AG04450 (cell line): ENCODE results near the gene P4HB. TPM values are rescaled to one million over a fixed set of nuclear protein-coding genes. Genes with fewer than 3 reads are reported as not detected.

Experiments
- CTCF ChIA-PET: fragments of 300-600, 350-600 bp; formaldehyde crosslinking; extraction: SDS; loops from one replicate; lab custom pipeline; 2022; ENCODE audit warnings: antibody characterized with exemption, inconsistent platforms; lab: Charles Lee
- POLR2A ChIA-PET: fragments of 350-600 bp; formaldehyde crosslinking; extraction: SDS; loops from one replicate; lab custom pipeline; 2021; ENCODE audit warnings: antibody characterized with exemption, inconsistent platforms; lab: Yijun Ruan, JAX
- DNase-seq: peaks from one replicate; pipeline ENCODE4 v3.0.0-alpha.2; 2011; ENCODE audit warnings: low read depth, low spot score
- H3K27ac ChIP-seq: one replicate; pipeline ENCODE4 v1.5.1; 2012; ENCODE audit warnings: low read depth, low read length, control low read depth
- H3K27me3 ChIP-seq: one replicate; pipeline ENCODE4 v1.6.0; 2012; ENCODE audit warnings: low read length; ENCODE audit not compliant: control insufficient read depth, insufficient read depth
- H3K4me3 ChIP-seq: 2 replicates; pipeline ENCODE4 v1.5.1; 2011; ENCODE audit warnings: mild to moderate bottlenecking, low read depth, low read length, control low read depth
- H3K9me3 ChIP-seq: 2 replicates; pipeline ENCODE4 v1.5.1; 2012; ENCODE audit warnings: low read length; ENCODE audit not compliant: control insufficient read depth, insufficient read depth
- CTCF ChIP-seq: IDR thresholded peaks from 2 replicates; pipeline ENCODE4 v1.5.1; 2011; ENCODE audit warnings: low read depth, low read length, control low read depth, inconsistent platforms
- polyA plus RNA-seq: library from polyadenylated mRNA; depleted of rRNA; stranded (reverse); fragments of >200 nt; gene quantifications from 2 replicates; pipeline ENCODE4 v1.2.3, GENCODE V29; 2011

P4HB gene
- polyA plus RNA-seq, 1 experiment, result 158 TPM

DNA sequence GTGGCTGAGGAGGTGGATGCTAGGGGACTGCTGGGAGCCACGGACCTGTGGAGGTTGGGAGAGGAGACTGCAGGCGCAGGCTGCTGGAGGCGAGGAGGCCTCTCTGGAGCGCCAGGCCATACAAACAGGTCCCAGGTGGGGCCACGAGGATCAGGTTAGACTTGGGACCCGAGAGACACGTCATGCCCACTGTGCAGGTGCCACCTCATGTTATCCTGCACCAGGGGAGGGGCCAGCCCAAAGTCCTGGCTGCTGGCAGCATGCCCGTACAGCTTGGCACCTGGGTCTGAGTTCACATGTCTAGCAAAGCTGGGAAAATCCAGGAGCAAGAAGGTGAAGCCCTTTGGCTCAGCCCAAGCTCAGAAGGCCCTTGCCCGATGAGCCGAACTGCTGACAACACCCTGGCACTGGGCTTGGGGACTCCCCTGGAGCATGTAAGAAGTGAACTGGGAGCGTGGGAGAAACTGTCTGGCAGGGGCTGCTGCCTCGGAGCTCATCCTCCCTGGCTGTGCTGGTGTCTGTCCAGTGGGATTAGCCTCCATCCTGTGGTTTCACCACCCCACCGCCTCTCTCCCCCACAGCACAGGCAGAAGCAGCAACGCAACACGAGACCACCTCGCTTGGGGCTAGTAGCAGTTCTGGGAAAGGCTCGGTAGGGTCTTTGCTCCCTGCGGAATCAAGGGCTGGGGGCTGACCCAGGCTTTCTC lies 5.6 kb upstream of the P4HB start:
- ChIA-PET POLR2A (interaction anchor here (1.0 to 1.7 kb wide), 4 partner anchors 51 to 182 kb away, joined by 3 to 6 read pairs (median 4); partner anchors contain the start of genes ARL16 and HGS), CTCF (no interaction called here)
- Histone ChIP-seq H3K27ac (peak overlapping the region; percentile 52), H3K9me3 (no peaks in the 10 kb centered on the region; the same call in 1 of the 2 replicates), H3K4me3 (no peak overlapping the region), H3K27me3 (no peaks in the 10 kb centered on the region)
- no peak for TF ChIP-seq CTCF
- DNase-seq, result no peak

DNA sequence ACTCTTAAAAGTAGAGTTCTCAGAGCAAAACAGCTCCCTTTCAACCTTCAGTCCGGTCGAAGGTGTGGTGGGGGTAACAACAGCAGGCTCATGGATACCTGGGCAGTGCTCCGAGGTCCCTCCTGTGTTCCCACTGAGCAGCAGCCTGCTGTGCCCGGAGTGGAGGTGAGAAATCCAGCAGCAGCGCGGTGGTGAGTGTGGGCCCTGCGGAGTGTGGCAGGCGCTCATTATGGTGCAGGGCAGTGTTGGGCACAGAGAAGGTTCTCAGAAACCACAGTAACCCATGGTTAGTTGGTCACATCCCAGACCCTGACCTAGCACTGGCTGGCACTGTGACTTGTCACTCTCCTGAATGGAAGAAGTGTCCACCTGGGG lies 5.0 kb upstream of the P4HB start:
- ChIA-PET POLR2A (interaction anchor here (1.0 to 1.7 kb wide), 3 partner anchors 52 to 65 kb away, joined by 3 to 6 read pairs (median 4); no protein-coding TSS in a partner anchor), CTCF (no interaction called here)
- no peak for DNase-seq
- H3K4me3 ChIP-seq, result no peak overlapping the region
- no peaks in the 10 kb centered on the region; the same call in 1 of the 2 replicates for H3K9me3 ChIP-seq
- no peak for TF ChIP-seq CTCF
- H3K27me3 ChIP-seq, result no peaks in the 10 kb centered on the region
- no peak overlapping the region for H3K27ac ChIP-seq

DNA sequence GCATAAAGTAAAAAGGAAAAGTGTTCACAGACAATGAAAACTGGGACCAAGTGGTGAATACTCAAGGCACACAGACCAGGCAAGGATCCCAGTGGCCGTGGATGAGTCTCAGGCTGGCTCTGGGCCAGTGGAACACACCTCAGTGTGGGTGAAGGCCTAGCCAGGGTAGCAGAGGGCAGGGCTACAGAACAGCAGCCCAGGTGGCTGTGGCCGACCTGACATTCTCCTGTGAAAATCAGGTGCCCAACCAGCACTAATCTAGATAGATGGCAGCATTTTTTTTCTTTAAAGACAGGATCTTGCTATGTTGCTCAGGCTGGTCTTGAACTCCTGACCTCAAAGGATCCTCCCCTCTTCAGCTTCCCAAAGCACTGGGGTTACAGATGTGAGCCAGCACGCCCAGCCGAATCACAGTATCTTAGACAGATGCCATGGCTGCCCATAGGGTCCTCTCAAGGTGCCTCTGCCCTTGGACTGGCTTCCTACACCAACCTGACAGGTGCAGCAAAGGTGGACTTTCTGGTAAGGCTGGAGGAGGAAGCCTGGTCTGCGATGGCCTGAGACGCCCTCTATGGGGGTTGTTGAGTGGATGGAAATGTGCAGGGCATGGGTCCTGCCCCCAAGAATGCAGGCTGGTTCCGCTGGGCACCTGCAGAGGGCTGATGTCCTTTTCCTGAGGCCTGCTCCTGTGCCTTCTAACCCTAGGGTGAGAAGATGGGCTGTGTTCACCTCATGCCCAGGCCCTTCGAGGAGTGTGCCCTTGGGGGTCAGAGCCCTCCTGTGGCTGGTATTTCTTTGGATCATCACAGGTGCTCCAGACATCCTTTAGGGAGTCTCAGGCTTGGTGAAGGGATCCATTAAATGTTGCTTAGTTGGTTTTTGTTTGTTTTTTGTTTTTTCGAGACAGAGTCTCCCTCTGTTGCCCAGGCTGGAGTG lies 3.8 kb upstream of the P4HB start:
- DNase-seq, result no peak
- H3K4me3 ChIP-seq, result no peak overlapping the region
- no peak for TF ChIP-seq CTCF
- ChIA-PET POLR2A (no interaction called here), CTCF (no interaction called here)
- H3K27ac ChIP-seq, result no peak overlapping the region
- H3K9me3 ChIP-seq, result no peaks in the 10 kb centered on the region; the same call in 1 of the 2 replicates
- no peaks in the 10 kb centered on the region for H3K27me3 ChIP-seq

GRCh38 chr17:81863123-81863675 lies 2.9 kb upstream of the P4HB start:
- Histone ChIP-seq H3K27me3 (no peaks in the 10 kb centered on the region), H3K4me3 (no peak overlapping the region), H3K9me3 (no peaks in the 10 kb centered on the region; the same call in 1 of the 2 replicates), H3K27ac (peak overlapping the region; percentile 31)
- POLR2A ChIA-PET, result no interaction called here
- no peak for DNase-seq
- CTCF ChIA-PET, result no interaction called here
- no peak for TF ChIP-seq CTCF
